Left ventricle myocardium inferior (tissue), 1 donor: Measurements from ENCODE around the gene OAT. TPM values are rescaled to one million over a fixed set of nuclear protein-coding genes. Genes with fewer than 3 reads are reported as not detected.

Experiments used
- DNase-seq: peaks from one replicate; pipeline ENCODE4 v3.0.0-alpha.2; 2020
- H3K27ac ChIP-seq: fragments of 200-600 bp; replicated peaks from 2 replicates; pipeline ENCODE4 v1.8.0; 2021
- H3K27me3 ChIP-seq: fragments of 200-600 bp; 2 replicates; pipeline ENCODE4 v1.8.0; 2021; ENCODE audit warnings: low read depth
- H3K36me3 ChIP-seq: fragments of 200-600 bp; 2 replicates; pipeline ENCODE4 v1.8.0; 2021
- H3K4me1 ChIP-seq: fragments of 200-600 bp; 2 replicates; pipeline ENCODE4 v1.8.0; 2021
- H3K4me3 ChIP-seq: fragments of 200-600 bp; 2 replicates; pipeline ENCODE4 v1.8.0; 2021; ENCODE audit warnings: mild to moderate bottlenecking, moderate library complexity
- H3K9me3 ChIP-seq: fragments of 200-600 bp; replicated peaks from 2 replicates; pipeline ENCODE4 v1.8.0; 2021
- intact Hi-C: fragments of 100-400 bp; cut with micrococcal nuclease; formaldehyde crosslinking; loops from one replicate; pipeline ENCODE4 v1.11.0; 2022
- total RNA-seq: library from RNA; stranded (reverse); fragmentation: NEBNext Ultra II Directional; extraction: Animal tissue kit (Norgen Biotek cat#: 25700); gene quantifications from one replicate; pipeline ENCODE4 v1.2.1, GENCODE V29; 2021
- TF ChIP-seq, protein P1 (sequence below): fragments of 200-600 bp; IDR thresholded peaks from 2 replicates; pipeline ENCODE4 v1.8.0; 2021; ENCODE audit warnings: antibody characterized with exemption, mild to moderate bottlenecking, borderline replicate concordance
- donor health status: DM: no; HTN: yes; CAD: no; lungs with severe emphysema.

OAT gene
- total RNA-seq, 1 donor from 2014 or later: 24.3 TPM

DNA sequence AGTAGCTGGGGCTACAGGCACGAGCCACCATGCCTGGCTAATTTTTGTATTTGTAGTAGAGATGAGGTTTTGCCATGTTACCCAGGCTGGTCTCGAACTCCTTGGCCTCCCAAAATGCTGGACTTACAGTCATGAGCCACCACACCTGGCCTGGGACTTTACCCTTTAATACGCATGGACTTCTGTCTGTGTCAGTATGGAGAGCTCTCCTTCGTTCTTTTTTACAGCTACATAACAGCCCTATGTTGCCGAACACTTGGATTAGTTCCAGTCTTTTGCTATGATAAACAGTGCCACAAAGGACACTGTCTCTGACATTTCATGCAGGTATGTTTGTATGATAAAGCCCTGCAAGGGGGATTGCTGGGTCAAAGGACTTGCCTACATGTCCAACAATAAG is 10.9 kb upstream of the OAT start:
- TF ChIP-seq, protein P1, sequence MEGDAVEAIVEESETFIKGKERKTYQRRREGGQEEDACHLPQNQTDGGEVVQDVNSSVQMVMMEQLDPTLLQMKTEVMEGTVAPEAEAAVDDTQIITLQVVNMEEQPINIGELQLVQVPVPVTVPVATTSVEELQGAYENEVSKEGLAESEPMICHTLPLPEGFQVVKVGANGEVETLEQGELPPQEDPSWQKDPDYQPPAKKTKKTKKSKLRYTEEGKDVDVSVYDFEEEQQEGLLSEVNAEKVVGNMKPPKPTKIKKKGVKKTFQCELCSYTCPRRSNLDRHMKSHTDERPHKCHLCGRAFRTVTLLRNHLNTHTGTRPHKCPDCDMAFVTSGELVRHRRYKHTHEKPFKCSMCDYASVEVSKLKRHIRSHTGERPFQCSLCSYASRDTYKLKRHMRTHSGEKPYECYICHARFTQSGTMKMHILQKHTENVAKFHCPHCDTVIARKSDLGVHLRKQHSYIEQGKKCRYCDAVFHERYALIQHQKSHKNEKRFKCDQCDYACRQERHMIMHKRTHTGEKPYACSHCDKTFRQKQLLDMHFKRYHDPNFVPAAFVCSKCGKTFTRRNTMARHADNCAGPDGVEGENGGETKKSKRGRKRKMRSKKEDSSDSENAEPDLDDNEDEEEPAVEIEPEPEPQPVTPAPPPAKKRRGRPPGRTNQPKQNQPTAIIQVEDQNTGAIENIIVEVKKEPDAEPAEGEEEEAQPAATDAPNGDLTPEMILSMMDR: no peak
- Histone ChIP-seq H3K36me3 (no peaks in the 10 kb centered on the region), H3K4me1 (no peaks in the 10 kb centered on the region), H3K27ac (no peak overlapping the region), H3K27me3 (peaks cover 68% of the 10 kb centered on the region), H3K4me3 (no peak overlapping the region), H3K9me3 (no peaks in the 10 kb centered on the region)
- intact Hi-C loops: no loop called here
- no peak for DNase-seq

DNA sequence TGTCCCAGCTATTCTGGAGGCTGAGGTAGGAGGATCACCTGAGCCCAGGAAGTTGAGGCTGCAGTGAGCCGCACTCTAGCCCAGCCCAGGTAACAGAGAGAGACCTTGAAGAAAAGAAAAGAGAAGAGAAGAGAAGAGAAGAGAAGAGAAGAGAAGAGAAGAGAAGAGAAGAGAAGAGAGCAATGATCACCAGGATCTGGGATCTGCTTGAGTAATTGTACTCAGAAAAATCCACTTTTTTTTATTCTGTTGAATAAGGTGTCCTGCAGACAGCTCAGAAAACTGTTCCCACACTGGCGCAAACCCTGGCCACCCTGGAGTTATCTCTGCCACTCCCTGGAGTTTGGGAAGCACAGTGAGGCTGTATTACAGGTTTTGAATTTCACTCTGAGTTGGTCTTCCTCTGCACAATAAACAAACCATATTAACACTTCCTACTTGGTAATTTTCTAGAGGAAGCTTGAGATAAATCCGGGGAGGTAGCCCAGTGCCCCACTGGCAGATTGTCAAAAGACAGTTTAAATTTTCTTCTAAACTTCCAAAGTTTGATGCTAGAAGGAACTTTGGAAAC is 9.6 kb upstream of the OAT start:
- DNase-seq: no peak
- H3K27ac ChIP-seq: no peak overlapping the region
- TF ChIP-seq, protein P1: no peak
- H3K4me3 ChIP-seq: no peak overlapping the region
- H3K4me1 ChIP-seq: no peaks in the 10 kb centered on the region
- H3K36me3 ChIP-seq: no peaks in the 10 kb centered on the region
- no peaks in the 10 kb centered on the region for H3K9me3 ChIP-seq
- intact Hi-C loops: no loop called here
- peaks cover 76% of the 10 kb centered on the region for H3K27me3 ChIP-seq

DNA sequence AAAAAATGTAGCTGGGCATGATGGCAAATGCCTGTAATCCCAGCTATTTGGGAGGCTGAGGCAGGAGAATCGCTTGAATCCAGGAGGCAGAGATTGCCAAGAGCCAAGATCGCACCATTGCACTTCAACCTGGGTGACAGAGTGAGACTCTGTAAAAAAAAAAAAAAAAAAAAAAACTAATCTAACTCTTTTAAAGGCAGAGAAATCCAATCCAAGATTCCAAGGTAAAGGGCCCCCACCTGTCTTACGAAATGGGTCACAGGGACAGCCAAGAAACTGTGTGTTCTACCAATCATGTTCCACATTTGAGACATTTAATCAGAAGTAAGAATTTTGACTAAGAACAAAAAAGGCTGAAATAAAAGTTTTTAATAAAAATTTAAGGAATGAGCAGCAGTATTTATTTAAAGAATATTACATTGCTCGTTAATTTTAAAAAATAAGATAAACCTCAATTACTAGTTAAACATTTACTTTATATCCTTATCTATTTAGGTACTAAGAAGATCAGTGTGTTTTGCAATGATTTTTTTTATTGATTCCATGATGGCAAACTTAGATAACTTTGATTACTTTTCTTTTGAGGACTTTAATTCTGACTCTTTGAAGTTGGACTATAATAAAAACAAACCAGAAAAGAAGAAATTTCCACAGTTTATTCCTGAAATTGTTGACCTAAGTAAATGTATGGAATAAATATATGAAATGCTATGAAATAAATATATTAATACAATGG is 6.7 kb upstream of the OAT start:
- Histone ChIP-seq H3K36me3 (no peaks in the 10 kb centered on the region), H3K4me3 (no peak overlapping the region), H3K9me3 (no peaks in the 10 kb centered on the region), H3K27me3 (peaks cover 86% of the 10 kb centered on the region), H3K27ac (no peak overlapping the region), H3K4me1 (no peaks in the 10 kb centered on the region)
- intact Hi-C loops: no loop called here
- no peak for DNase-seq
- TF ChIP-seq, protein P1: no peak

DNA sequence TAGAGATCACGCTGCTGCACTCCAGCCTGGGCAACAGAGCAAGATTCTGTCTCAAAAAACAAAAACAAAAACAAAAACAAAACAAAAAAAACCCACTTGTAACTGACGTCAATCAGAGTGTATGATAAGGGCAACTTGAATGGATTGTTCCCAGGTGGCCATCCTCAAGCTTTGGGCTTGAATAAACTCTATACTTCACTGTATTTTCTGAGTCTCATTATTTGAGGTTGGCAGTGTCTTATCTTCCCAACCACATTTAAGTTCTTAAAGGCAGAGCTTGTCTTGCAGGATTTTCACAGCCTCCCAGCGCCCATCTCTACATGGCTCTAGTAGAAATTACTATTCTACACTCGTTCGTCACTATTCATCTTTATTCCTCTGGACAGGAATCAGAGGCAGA is 5.1 kb upstream of the OAT start:
- DNase-seq: no peak
- peaks cover 73% of the 10 kb centered on the region for H3K27me3 ChIP-seq
- H3K36me3 ChIP-seq: no peaks in the 10 kb centered on the region
- TF ChIP-seq, protein P1: no peak
- H3K27ac ChIP-seq: no peak overlapping the region
- no peaks in the 10 kb centered on the region for H3K9me3 ChIP-seq
- intact Hi-C loops: no loop called here
- peaks cover 5% of the 10 kb centered on the region for H3K4me1 ChIP-seq
- H3K4me3 ChIP-seq: no peak overlapping the region

DNA sequence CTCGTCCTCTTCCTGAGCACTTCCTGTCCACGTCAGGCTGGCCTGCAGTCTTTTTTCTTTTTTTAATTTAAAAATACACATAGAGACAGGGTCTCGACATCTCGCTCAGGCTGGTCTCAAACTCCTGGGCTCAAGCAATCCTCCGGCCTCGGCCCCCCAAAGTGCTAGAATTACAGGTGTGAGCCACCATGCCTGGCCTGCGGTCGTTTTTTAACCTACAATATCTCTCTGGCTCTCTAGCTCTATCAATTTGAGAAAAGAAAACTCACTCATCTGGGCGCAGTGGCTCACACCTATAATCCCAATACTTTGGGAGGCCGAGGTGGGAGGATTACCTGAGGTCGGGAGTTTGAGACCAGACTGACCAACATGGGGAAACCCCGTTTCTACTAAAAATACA is 4.0 kb upstream of the OAT start:
- Histone ChIP-seq H3K27me3 (peaks cover 65% of the 10 kb centered on the region), H3K9me3 (no peaks in the 10 kb centered on the region), H3K36me3 (no peaks in the 10 kb centered on the region), H3K27ac (no peak overlapping the region), H3K4me1 (peaks cover 15% of the 10 kb centered on the region), H3K4me3 (no peak overlapping the region)
- TF ChIP-seq, protein P1: no peak
- DNase-seq: no peak
- intact Hi-C loops: no loop called here
